HL-60 (cell line): ENCODE measurements around the gene PGD.

Source experiments
- POLR2AphosphoS5 ChIP-seq: IDR thresholded peaks from 2 replicates; pipeline ENCODE4 v1.6.1; 2012; ENCODE audit warnings: low read depth
- TF ChIP-seq, protein P1 (sequence below): IDR thresholded peaks from one replicate; pipeline ENCODE4 v1.5.1; 2011; ENCODE audit warnings: low read length, control low read depth, inconsistent platforms; ENCODE audit not compliant: insufficient read depth
- TF ChIP-seq, protein P2 (sequence below): IDR thresholded peaks from 2 replicates; pipeline ENCODE4 v1.6.1; 2012; ENCODE audit warnings: low read depth; ENCODE audit not compliant: insufficient replicate concordance

DNA sequence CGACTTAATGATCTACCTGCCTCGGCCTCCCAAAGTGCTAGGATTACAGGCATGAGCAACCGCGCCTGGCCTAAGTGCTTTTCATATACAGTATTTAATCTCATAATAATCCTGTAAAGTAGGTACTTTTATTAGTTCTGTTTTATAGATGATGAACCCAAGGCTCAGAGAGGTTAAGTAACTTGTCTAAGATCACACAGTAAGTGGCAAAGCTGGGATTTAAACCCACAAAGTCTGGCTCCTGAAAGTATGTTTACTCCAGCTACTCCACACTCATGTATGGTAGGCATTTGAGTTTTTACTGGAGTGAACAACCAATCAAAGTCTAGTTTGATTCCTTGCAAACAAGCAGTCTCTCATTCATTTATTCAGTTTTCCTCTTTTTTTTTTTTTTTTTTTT lies 71.2 kb downstream of the PGD start:
- TF ChIP-seq, protein P1, sequence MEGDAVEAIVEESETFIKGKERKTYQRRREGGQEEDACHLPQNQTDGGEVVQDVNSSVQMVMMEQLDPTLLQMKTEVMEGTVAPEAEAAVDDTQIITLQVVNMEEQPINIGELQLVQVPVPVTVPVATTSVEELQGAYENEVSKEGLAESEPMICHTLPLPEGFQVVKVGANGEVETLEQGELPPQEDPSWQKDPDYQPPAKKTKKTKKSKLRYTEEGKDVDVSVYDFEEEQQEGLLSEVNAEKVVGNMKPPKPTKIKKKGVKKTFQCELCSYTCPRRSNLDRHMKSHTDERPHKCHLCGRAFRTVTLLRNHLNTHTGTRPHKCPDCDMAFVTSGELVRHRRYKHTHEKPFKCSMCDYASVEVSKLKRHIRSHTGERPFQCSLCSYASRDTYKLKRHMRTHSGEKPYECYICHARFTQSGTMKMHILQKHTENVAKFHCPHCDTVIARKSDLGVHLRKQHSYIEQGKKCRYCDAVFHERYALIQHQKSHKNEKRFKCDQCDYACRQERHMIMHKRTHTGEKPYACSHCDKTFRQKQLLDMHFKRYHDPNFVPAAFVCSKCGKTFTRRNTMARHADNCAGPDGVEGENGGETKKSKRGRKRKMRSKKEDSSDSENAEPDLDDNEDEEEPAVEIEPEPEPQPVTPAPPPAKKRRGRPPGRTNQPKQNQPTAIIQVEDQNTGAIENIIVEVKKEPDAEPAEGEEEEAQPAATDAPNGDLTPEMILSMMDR: no peak
- TF ChIP-seq, protein P2, sequence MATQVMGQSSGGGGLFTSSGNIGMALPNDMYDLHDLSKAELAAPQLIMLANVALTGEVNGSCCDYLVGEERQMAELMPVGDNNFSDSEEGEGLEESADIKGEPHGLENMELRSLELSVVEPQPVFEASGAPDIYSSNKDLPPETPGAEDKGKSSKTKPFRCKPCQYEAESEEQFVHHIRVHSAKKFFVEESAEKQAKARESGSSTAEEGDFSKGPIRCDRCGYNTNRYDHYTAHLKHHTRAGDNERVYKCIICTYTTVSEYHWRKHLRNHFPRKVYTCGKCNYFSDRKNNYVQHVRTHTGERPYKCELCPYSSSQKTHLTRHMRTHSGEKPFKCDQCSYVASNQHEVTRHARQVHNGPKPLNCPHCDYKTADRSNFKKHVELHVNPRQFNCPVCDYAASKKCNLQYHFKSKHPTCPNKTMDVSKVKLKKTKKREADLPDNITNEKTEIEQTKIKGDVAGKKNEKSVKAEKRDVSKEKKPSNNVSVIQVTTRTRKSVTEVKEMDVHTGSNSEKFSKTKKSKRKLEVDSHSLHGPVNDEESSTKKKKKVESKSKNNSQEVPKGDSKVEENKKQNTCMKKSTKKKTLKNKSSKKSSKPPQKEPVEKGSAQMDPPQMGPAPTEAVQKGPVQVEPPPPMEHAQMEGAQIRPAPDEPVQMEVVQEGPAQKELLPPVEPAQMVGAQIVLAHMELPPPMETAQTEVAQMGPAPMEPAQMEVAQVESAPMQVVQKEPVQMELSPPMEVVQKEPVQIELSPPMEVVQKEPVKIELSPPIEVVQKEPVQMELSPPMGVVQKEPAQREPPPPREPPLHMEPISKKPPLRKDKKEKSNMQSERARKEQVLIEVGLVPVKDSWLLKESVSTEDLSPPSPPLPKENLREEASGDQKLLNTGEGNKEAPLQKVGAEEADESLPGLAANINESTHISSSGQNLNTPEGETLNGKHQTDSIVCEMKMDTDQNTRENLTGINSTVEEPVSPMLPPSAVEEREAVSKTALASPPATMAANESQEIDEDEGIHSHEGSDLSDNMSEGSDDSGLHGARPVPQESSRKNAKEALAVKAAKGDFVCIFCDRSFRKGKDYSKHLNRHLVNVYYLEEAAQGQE: no peak
- no peak for TF ChIP-seq POLR2AphosphoS5
